HepG2 (cell line): ENCODE data around the gene IRF3. TPM values are rescaled to one million over a fixed set of nuclear protein-coding genes. Genes with fewer than 3 reads are reported as not detected.

Experiments used
- ARNT ChIP-seq: fragments of 450-650 bp; IDR thresholded peaks from 2 replicates; pipeline ENCODE4 v1.6.1; 2017
- BORCS8-MEF2B ChIP-seq: sonication (generic); formaldehyde crosslinking; IDR thresholded peaks from 2 replicates; pipeline ENCODE4 v1.8.0; 2022; ENCODE audit warnings: mild to moderate bottlenecking, missing genetic modification reagents
- CAMTA2 ChIP-seq: sonication (generic); formaldehyde crosslinking; IDR thresholded peaks from 2 replicates; pipeline ENCODE4 v1.4.0; 2020; ENCODE audit warnings: mild to moderate bottlenecking, missing genetic modification reagents, borderline replicate concordance
- CCAR2 ChIP-seq: fragments of 200-400 bp; formaldehyde crosslinking; optimal IDR thresholded peaks from 2 replicates; pipeline ENCODE3; 2018; ENCODE audit warnings: low read depth, mild to moderate bottlenecking, low read length, moderate library complexity
- ELF1 ChIP-seq: sonication (generic); formaldehyde crosslinking; IDR thresholded peaks from 2 replicates; pipeline ENCODE4 v1.4.0; 2020; ENCODE audit warnings: missing genetic modification reagents
- KLF13 ChIP-seq: sonication (generic); formaldehyde crosslinking; IDR thresholded peaks from 2 replicates; pipeline ENCODE4 v1.4.0; 2020; ENCODE audit warnings: mild to moderate bottlenecking, missing genetic modification reagents
- NFATC3 ChIP-seq: sonication (generic); formaldehyde crosslinking; IDR thresholded peaks from 2 replicates; pipeline ENCODE4 v1.5.1; 2020; ENCODE audit warnings: mild to moderate bottlenecking, missing genetic modification reagents
- POLR2A ChIP-seq, 2 experiments: IDR thresholded peaks; 2 replicates each; pipeline ENCODE4 v1.6.1; 2011; ENCODE audit warnings: low read depth in 2 of 2, low read length in 2 of 2, mild to moderate bottlenecking in 1 of 2, moderate library complexity in 1 of 2; ENCODE audit not compliant: insufficient read depth in 1 of 2
- RNF2 ChIP-seq: fragments of 450-650 bp; conservative IDR thresholded peaks from 2 replicates; pipeline ENCODE4 v1.6.1; 2016; ENCODE audit warnings: low read depth
- SP4 ChIP-seq: sonication (generic); formaldehyde crosslinking; IDR thresholded peaks from 2 replicates; pipeline ENCODE4 v1.8.1; 2023; ENCODE audit warnings: mild to moderate bottlenecking, missing genetic modification reagents
- TMF1 ChIP-seq: sonication (generic); formaldehyde crosslinking; IDR thresholded peaks from 2 replicates; pipeline ENCODE4 v1.8.1; 2022; ENCODE audit warnings: low read depth, missing genetic modification reagents
- TOPORS ChIP-seq: sonication (generic); formaldehyde crosslinking; IDR thresholded peaks from 2 replicates; pipeline ENCODE4 v1.8.0; 2023; ENCODE audit warnings: mild to moderate bottlenecking, missing genetic modification reagents
- ZNF652 ChIP-seq: IDR thresholded peaks from 2 replicates; pipeline ENCODE4 v1.6.1; 2016; ENCODE audit warnings: low read depth, borderline replicate concordance
- ZNF891 ChIP-seq: sonication (generic); formaldehyde crosslinking; IDR thresholded peaks from 2 replicates; pipeline ENCODE4 v1.5.0; 2020; ENCODE audit warnings: mild to moderate bottlenecking, missing genetic modification reagents
- ZSCAN29 ChIP-seq: sonication (generic); formaldehyde crosslinking; conservative IDR thresholded peaks from 2 replicates; pipeline ENCODE4 v1.4.0; 2020; ENCODE audit warnings: mild to moderate bottlenecking, missing genetic modification reagents
- polyA plus RNA-seq, 8 experiments: library from polyadenylated mRNA; depleted of rRNA in 3 of 8; stranded (reverse) in 7 of 8; unstranded in 1 of 8; fragments of >200 nt; fragmentation: Illumina TruSeq in 4 of 8; extraction: Trizol in 4 of 8; gene quantifications; 2 replicates each; pipeline versions ENCODE4 v1.2.1 to v1.2.3, GENCODE V29; 2011 to 2016; ENCODE audit warnings: low read depth in 4 of 8, missing spikeins in 1 of 8, mixed read lengths in 1 of 8; ENCODE audit not compliant: insufficient read depth in 1 of 8
- total RNA-seq, 5 experiments: library from RNA; depleted of rRNA; stranded (reverse); fragments of >200 nt; fragmentation: Illumina TruSeq; extraction: Trizol; gene quantifications; 2 replicates each; pipeline ENCODE4 v1.2.3, GENCODE V29; 2016; ENCODE audit warnings: low read depth in 1 of 5
- TF ChIP-seq, protein P1 (sequence below): sonication (generic); formaldehyde crosslinking; IDR thresholded peaks from one replicate; pipeline ENCODE4 v1.5.1; 2020; ENCODE audit warnings: mild to moderate bottlenecking, missing genetic modification reagents; ENCODE audit errors: not compliant biosample characterization
- TF ChIP-seq, protein P2 (sequence below): sonication (generic); formaldehyde crosslinking; IDR thresholded peaks from 2 replicates; pipeline ENCODE4 v1.5.0; 2020; ENCODE audit warnings: missing genetic modification reagents
- TF ChIP-seq, protein P3 (sequence below): sonication (generic); formaldehyde crosslinking; IDR thresholded peaks from 2 replicates; pipeline ENCODE4 v1.4.0; 2020; ENCODE audit warnings: mild to moderate bottlenecking, missing genetic modification reagents
- TF ChIP-seq, protein P4 (sequence below): sonication (generic); formaldehyde crosslinking; IDR thresholded peaks from 2 replicates; pipeline ENCODE4 v1.4.0; 2020; ENCODE audit warnings: missing genetic modification reagents

IRF3 gene
- total and polyA plus RNA-seq, 2 of the 13 experiments (the other 11 are each of a cell fraction or from before 2014, with no cell fraction given) = 61.9 to 65.5 TPM

DNA sequence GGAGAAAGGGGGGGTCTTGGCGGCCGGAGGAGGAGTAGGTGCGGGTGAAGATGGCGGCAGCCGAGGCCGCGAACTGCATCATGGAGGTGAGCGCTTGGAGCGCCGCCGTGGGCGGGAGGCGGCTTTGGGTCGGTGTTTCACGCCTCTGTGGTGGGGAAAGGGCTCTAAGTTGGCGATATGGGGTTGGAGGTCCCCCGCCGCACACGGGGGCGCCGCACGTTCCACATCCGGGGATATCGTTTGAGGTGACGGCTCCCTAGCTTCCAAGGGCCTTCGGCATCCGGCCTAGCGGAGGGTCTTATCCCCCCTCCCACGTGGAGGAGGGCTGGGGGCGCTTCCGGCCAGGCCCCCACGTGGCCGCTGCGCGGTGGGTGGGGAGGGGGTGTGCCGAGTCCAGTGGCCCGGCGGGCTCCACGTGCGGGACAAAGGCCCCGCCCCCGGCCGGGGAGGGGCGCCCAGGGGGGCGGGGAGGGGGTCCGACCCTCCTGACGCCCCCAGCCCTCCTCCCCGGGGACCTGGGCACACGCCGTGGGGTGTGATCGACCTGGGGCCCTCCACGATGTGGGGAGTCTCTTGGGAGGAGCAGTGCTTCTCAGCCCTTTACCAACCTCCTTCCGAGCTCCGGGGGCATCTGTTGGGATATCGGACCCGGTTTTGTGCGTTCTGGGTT lies 11.7 kb upstream of the IRF3 start, which contains the start of gene PRMT1 (continued):
- TF ChIP-seq ZNF652 (CRISPR knock-in tag) (no peak), TMF1 (CRISPR knock-in tag) (peak; percentile 40; the same call in 1 of the 2 replicates), KLF13 (CRISPR knock-in tag) (no peak), RNF2 (no peak), ZSCAN29 (CRISPR knock-in tag) (no peak), SP4 (CRISPR knock-in tag) (no peak), ZNF891 (CRISPR knock-in tag) (peak; percentile 23; the same call in 1 of the 2 replicates), POLR2A (IDR thresholded peaks at IDR 0.05; ENCODE audit: insufficient read depth in 1 of 2, low read depth in 2 of 2, low read length in 2 of 2) (peak; percentile 94 to 96), CAMTA2 (peak; percentile 57; the same call in 1 of the 2 replicates), TOPORS (CRISPR knock-in tag) (no peak), BORCS8-MEF2B (peak; percentile 51), NFATC3 (CRISPR knock-in tag) (no peak), ARNT (no peak), CCAR2 (no peak), ELF1 (peak; percentile 36; the same call in 1 of the 2 replicates)
- TF ChIP-seq, protein P1, sequence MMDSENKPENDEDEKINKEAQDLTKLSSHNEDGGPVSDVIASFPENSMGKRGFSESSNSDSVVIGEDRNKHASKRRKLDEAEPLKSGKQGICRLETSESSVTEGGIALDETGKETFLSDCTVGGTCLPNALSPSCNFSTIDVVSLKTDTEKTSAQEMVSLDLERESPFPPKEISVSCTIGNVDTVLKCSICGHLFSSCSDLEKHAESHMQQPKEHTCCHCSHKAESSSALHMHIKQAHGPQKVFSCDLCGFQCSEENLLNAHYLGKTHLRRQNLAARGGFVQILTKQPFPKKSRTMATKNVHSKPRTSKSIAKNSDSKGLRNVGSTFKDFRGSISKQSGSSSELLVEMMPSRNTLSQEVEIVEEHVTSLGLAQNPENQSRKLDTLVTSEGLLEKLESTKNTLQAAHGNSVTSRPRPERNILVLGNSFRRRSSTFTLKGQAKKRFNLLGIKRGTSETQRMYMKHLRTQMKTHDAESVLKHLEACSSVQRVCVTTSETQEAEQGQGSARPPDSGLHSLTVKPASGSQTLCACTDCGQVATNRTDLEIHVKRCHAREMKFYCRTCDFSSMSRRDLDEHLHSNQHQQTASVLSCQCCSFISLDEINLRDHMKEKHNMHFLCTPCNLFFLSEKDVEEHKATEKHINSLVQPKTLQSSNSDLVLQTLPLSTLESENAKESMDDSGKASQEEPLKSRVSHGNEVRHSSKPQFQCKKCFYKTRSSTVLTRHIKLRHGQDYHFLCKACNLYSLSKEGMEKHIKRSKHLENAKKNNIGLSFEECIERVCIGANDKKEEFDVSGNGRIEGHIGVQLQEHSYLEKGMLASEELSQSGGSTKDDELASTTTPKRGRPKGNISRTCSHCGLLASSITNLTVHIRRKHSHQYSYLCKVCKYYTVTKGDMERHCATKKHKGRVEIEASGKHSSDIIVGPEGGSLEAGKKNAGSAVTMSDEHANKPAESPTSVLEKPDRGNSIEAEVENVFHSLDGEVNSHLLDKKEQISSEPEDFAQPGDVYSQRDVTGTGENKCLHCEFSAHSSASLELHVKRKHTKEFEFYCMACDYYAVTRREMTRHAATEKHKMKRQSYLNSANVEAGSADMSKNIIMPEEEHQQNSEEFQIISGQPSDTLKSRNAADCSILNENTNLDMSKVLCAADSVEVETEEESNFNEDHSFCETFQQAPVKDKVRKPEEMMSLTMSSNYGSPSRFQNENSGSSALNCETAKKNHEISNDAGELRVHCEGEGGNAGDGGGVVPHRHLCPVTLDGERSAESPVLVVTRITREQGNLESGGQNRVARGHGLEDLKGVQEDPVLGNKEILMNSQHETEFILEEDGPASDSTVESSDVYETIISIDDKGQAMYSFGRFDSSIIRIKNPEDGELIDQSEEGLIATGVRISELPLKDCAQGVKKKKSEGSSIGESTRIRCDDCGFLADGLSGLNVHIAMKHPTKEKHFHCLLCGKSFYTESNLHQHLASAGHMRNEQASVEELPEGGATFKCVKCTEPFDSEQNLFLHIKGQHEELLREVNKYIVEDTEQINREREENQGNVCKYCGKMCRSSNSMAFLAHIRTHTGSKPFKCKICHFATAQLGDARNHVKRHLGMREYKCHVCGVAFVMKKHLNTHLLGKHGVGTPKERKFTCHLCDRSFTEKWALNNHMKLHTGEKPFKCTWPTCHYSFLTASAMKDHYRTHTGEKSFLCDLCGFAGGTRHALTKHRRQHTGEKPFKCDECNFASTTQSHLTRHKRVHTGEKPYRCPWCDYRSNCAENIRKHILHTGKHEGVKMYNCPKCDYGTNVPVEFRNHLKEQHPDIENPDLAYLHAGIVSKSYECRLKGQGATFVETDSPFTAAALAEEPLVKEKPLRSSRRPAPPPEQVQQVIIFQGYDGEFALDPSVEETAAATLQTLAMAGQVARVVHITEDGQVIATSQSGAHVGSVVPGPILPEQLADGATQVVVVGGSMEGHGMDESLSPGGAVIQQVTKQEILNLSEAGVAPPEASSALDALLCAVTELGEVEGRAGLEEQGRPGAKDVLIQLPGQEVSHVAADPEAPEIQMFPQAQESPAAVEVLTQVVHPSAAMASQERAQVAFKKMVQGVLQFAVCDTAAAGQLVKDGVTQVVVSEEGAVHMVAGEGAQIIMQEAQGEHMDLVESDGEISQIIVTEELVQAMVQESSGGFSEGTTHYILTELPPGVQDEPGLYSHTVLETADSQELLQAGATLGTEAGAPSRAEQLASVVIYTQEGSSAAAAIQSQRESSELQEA (CRISPR knock-in tag) = no peak
- TF ChIP-seq, protein P2, sequence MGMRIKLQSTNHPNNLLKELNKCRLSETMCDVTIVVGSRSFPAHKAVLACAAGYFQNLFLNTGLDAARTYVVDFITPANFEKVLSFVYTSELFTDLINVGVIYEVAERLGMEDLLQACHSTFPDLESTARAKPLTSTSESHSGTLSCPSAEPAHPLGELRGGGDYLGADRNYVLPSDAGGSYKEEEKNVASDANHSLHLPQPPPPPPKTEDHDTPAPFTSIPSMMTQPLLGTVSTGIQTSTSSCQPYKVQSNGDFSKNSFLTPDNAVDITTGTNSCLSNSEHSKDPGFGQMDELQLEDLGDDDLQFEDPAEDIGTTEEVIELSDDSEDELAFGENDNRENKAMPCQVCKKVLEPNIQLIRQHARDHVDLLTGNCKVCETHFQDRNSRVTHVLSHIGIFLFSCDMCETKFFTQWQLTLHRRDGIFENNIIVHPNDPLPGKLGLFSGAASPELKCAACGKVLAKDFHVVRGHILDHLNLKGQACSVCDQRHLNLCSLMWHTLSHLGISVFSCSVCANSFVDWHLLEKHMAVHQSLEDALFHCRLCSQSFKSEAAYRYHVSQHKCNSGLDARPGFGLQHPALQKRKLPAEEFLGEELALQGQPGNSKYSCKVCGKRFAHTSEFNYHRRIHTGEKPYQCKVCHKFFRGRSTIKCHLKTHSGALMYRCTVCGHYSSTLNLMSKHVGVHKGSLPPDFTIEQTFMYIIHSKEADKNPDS (CRISPR knock-in tag) = no peak
- TF ChIP-seq, protein P3, sequence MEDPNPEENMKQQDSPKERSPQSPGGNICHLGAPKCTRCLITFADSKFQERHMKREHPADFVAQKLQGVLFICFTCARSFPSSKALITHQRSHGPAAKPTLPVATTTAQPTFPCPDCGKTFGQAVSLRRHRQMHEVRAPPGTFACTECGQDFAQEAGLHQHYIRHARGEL (CRISPR knock-in tag) = no peak
- TF ChIP-seq, protein P4, sequence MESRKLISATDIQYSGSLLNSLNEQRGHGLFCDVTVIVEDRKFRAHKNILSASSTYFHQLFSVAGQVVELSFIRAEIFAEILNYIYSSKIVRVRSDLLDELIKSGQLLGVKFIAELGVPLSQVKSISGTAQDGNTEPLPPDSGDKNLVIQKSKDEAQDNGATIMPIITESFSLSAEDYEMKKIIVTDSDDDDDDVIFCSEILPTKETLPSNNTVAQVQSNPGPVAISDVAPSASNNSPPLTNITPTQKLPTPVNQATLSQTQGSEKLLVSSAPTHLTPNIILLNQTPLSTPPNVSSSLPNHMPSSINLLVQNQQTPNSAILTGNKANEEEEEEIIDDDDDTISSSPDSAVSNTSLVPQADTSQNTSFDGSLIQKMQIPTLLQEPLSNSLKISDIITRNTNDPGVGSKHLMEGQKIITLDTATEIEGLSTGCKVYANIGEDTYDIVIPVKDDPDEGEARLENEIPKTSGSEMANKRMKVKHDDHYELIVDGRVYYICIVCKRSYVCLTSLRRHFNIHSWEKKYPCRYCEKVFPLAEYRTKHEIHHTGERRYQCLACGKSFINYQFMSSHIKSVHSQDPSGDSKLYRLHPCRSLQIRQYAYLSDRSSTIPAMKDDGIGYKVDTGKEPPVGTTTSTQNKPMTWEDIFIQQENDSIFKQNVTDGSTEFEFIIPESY (CRISPR knock-in tag) = no peak
